Measurements from ENCODE around the gene SOD1. TPM values are rescaled to one million over a fixed set of nuclear protein-coding genes. Genes with fewer than 3 reads are reported as not detected.
"Not testable (repeated sequence)": the region's sequence is repeated elsewhere in the genome, so short reads cannot be mapped to it uniquely, and the experiment has no call there.

Gene SOD1
- total RNA-seq, 4 donors from 2014 or later: 129 to 222 (median 185) TPM

DNA sequence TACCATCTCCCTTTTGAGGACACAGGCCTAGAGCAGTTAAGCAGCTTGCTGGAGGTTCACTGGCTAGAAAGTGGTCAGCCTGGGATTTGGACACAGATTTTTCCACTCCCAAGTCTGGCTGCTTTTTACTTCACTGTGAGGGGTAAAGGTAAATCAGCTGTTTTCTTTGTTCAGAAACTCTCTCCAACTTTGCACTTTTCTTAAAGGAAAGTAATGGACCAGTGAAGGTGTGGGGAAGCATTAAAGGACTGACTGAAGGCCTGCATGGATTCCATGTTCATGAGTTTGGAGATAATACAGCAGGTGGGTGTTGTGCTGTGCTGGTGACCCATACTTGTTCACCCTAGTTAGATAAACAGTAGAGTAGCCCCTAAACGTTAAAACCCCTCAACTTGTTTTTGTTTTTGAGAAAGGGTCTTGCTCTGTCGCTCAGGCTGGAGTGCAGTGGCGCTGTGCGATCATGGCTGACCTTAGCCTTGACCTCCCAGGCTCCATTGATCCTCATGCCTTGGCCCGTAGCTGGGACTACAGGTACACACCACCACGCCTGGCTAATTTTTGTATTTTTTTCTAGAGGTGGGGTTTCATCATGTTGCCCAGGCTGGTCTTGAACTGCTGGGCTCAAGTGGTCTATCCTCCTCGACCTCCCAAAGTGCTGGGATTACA lies 4.2 kb downstream of the SOD1 start:
- peaks cover 0 to 52% (median 0%) of the 10 kb centered on the region in 3 donors for H3K36me3 ChIP-seq
- H3K27me3 ChIP-seq: no peaks in the 10 kb centered on the region
- H3K9me3 ChIP-seq: no peaks in the 10 kb centered on the region
- peaks cover 0 to 77% (median 22%) of the 10 kb centered on the region in 4 donors for H3K4me1 ChIP-seq
- 84 to 88% methylated on average over 7 of the region's 7 CpGs for whole genome bisulfite sequencing, 2 donors
- no peak overlapping the region for H3K4me3 ChIP-seq
- TF ChIP-seq POLR2A (IDR thresholded peaks at IDR 0.05) (no peak), CTCF (IDR thresholded peaks at IDR 0.05) (no peak), EP300 (IDR thresholded peaks at IDR 0.05) (no peak)
- no peak for DNase-seq (ENCODE audit: low spot score in 2 of 2)
- H3K27ac ChIP-seq: no peak overlapping the region

- no peaks in the 10 kb centered on the region for H3K9me3 ChIP-seq
- no peaks in the 10 kb centered on the region for H3K27me3 ChIP-seq
- no peak for DNase-seq (ENCODE audit: low spot score in 2 of 2)
- H3K4me3 ChIP-seq: no peak overlapping the region
- TF ChIP-seq POLR2A (IDR thresholded peaks at IDR 0.05): no peak
- no peak for TF ChIP-seq CTCF (IDR thresholded peaks at IDR 0.05)
- no peak for TF ChIP-seq EP300 (IDR thresholded peaks at IDR 0.05)
- WGBS, 2 donors: 37 to 40% methylated on average over 8 of the region's 8 CpGs
- H3K4me1 ChIP-seq: peaks cover 0 to 73% (median 20%) of the 10 kb centered on the region in 4 donors
- peaks cover 0 to 61% (median 0%) of the 10 kb centered on the region in 3 donors for H3K36me3 ChIP-seq
- H3K27ac ChIP-seq: peak overlapping the region in 1 of 4 donors; percentile 30
Observed at GRCh38 chr21:31665397-31665796, 5.9 kb downstream of the SOD1 start.

DNA sequence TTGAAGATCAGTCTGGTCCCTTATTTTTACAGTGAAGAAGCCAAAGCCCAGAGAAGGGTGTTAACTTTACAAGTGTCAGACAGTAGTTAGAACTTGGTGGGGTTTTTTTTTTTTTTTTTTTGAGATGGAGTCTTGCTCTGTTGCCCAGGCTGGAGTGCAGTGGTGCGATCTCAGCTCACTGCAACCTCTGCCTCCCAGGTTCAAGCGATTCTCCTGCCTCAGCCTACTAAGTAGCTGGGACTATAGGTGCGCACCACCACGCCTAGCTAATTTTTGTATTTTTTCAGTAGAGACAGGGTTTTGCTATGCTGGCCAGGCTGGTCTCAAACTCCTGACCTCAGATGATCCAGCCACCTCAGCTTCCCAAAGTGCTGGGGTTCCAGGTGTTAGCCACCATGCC lies 6.4 kb downstream of the SOD1 start:
- H3K27ac ChIP-seq; H3K9me3 ChIP-seq; H3K27me3 ChIP-seq; DNase-seq (ENCODE audit: low spot score in 2 of 2); H3K4me3 ChIP-seq: not testable (repeated sequence)
- H3K4me1 ChIP-seq: peaks cover 0 to 68% (median 17%) of the 10 kb centered on the region in 4 donors
- WGBS, 2 donors: 91 to 94% methylated on average over 4 of the region's 4 CpGs
- H3K36me3 ChIP-seq: peaks cover 0 to 65% (median 0%) of the 10 kb centered on the region in 3 donors

GRCh38 chr21:31666445-31667010 lies 7.0 kb downstream of the SOD1 start:
- H3K27ac ChIP-seq: no peak overlapping the region
- WGBS, 2 donors: 74 to 77% methylated on average over 5 of the region's 5 CpGs
- no peak for DNase-seq (ENCODE audit: low spot score in 2 of 2)
- peaks cover 0 to 62% (median 11%) of the 10 kb centered on the region in 4 donors for H3K4me1 ChIP-seq
- TF ChIP-seq EP300 (IDR thresholded peaks at IDR 0.05): no peak
- no peak for TF ChIP-seq POLR2A (IDR thresholded peaks at IDR 0.05)
- TF ChIP-seq CTCF (IDR thresholded peaks at IDR 0.05): no peak
- H3K4me3 ChIP-seq: no peak overlapping the region
- peaks cover 0 to 67% (median 0%) of the 10 kb centered on the region in 3 donors for H3K36me3 ChIP-seq
- H3K27me3 ChIP-seq: no peaks in the 10 kb centered on the region
- H3K9me3 ChIP-seq: no peaks in the 10 kb centered on the region

- H3K36me3 ChIP-seq: peaks cover 0 to 70% (median 0%) of the 10 kb centered on the region in 3 donors
- WGBS, 2 donors: 89 to 92% methylated on average over 5 of the region's 5 CpGs
- no peak for TF ChIP-seq CTCF (IDR thresholded peaks at IDR 0.05)
- H3K4me3 ChIP-seq: no peak overlapping the region
- DNase-seq (ENCODE audit: low spot score in 2 of 2): no peak
- H3K4me1 ChIP-seq: peaks cover 0 to 56% (median 11%) of the 10 kb centered on the region in 4 donors
- H3K27me3 ChIP-seq: no peaks in the 10 kb centered on the region
- no peaks in the 10 kb centered on the region for H3K9me3 ChIP-seq
- no peak overlapping the region for H3K27ac ChIP-seq
Observed at GRCh38 chr21:31667132-31667531, 7.6 kb downstream of the SOD1 start.

Data from tibial nerve (tissue), 4 donors.